Islet of Langerhans (tissue), 1 donor: ENCODE data around the gene CAMTA1.
"Not testable (repeated sequence)": the region's sequence is repeated elsewhere in the genome, so short reads cannot be mapped to it uniquely, and the experiment has no call there.

Experiments used
- FAIRE-seq: peaks from one replicate; lab custom pipeline; 2011; peaks lifted over from hg19 to GRCh38; lab: Jason Lieb, UNC

CAMTA1 gene

GRCh38 chr1:7594714-7595295 lies 809.6 kb downstream of the CAMTA1 start:
- FAIRE-seq: no peak

GRCh38 chr1:7595336-7595735 lies 810.1 kb downstream of the CAMTA1 start:
- no peak for FAIRE-seq

- no peak for FAIRE-seq
Observed at GRCh38 chr1:7596126-7596965, 811.1 kb downstream of the CAMTA1 start.

- FAIRE-seq: not testable (repeated sequence)
Observed at GRCh38 chr1:7598058-7598457, 812.8 kb downstream of the CAMTA1 start.

- not testable (repeated sequence) for FAIRE-seq
Observed at GRCh38 chr1:7604906-7605305, 819.7 kb downstream of the CAMTA1 start.

GRCh38 chr1:7606096-7606495 lies 820.8 kb downstream of the CAMTA1 start:
- no peak for FAIRE-seq

GRCh38 chr1:7607097-7607496 lies 821.8 kb downstream of the CAMTA1 start:
- FAIRE-seq: no peak

- no peak for FAIRE-seq
Observed at GRCh38 chr1:7608628-7609305, 823.5 kb downstream of the CAMTA1 start.

- FAIRE-seq: no peak
Observed at GRCh38 chr1:7609311-7609994, 824.2 kb downstream of the CAMTA1 start.

GRCh38 chr1:7610106-7610731 lies 825.0 kb downstream of the CAMTA1 start:
- no peak for FAIRE-seq

- no peak for FAIRE-seq
Observed at GRCh38 chr1:7610936-7611335, 825.7 kb downstream of the CAMTA1 start.

- FAIRE-seq: no peak
Observed at GRCh38 chr1:7611421-7612010, 826.3 kb downstream of the CAMTA1 start.

GRCh38 chr1:7613106-7613850 lies 828.0 kb downstream of the CAMTA1 start:
- no peak for FAIRE-seq

- FAIRE-seq: no peak
Observed at GRCh38 chr1:7613851-7614205, 828.6 kb downstream of the CAMTA1 start.

GRCh38 chr1:7614576-7615074 lies 829.4 kb downstream of the CAMTA1 start:
- FAIRE-seq: no peak

- no peak for FAIRE-seq
Observed at GRCh38 chr1:7615138-7615537, 829.9 kb downstream of the CAMTA1 start.

- no peak for FAIRE-seq
Observed at GRCh38 chr1:7616076-7616832, 831.0 kb downstream of the CAMTA1 start.

- FAIRE-seq: no peak
Observed at GRCh38 chr1:7616953-7617352, 831.7 kb downstream of the CAMTA1 start.

- no peak for FAIRE-seq
Observed at GRCh38 chr1:7617826-7618225, 832.6 kb downstream of the CAMTA1 start.

GRCh38 chr1:7620196-7620595 lies 834.9 kb downstream of the CAMTA1 start:
- no peak for FAIRE-seq
